Tibial nerve (tissue), 4 donors: ENCODE measurements around the gene MIEF2. TPM values are rescaled to one million over a fixed set of nuclear protein-coding genes. Genes with fewer than 3 reads are reported as not detected.

Source experiments
- DNase-seq, 2 donors: peaks; one replicate each; pipeline ENCODE4 v3.0.0-alpha.2; 2019; ENCODE audit warnings: low spot score in 2 of 2
- H3K27ac ChIP-seq, 4 donors: fragments of 200-600 bp; sonication (generic) in 3 of 4; one replicate each; pipeline ENCODE4 v1.5.1; 2017 to 2019; ENCODE audit warnings: mild to moderate bottlenecking in 1 of 4
- H3K27me3 ChIP-seq, 2 donors: fragments of 200-600 bp; sonication (generic) in 1 of 2; one replicate each; pipeline versions ENCODE4 v1.5.1 to v1.6.0; 2017 to 2019
- H3K36me3 ChIP-seq, 3 donors: fragments of 200-600 bp; sonication (generic); one replicate each; pipeline ENCODE4 v1.5.1; 2018 to 2019
- H3K4me1 ChIP-seq, 4 donors: fragments of 200-600 bp; sonication (generic) in 3 of 4; one replicate each; pipeline ENCODE4 v1.5.1; 2017 to 2019
- H3K4me3 ChIP-seq, 4 donors: fragments of 200-600 bp; sonication (generic) in 3 of 4; one replicate each; pipeline ENCODE4 v1.5.1; 2017 to 2019; ENCODE audit warnings: mild to moderate bottlenecking in 1 of 4, moderate library complexity in 1 of 4
- H3K9me3 ChIP-seq, 4 donors: fragments of 200-600 bp; sonication (generic) in 3 of 4; one replicate each; pipeline ENCODE4 v1.5.1; 2017 to 2019
- CTCF ChIP-seq, 5 experiments: fragments of 200-600 bp in 3 of 5; fragments of 450-650 bp in 2 of 5; sonication (generic) in 3 of 5; IDR thresholded peaks; one replicate each; pipeline ENCODE4 v1.5.1; 2016 to 2019; ENCODE audit warnings: antibody characterized with exemption in 5 of 5, mild to moderate bottlenecking in 3 of 5, moderate library complexity in 2 of 5
- EP300 ChIP-seq, 2 donors: sonication (generic); formaldehyde crosslinking; IDR thresholded peaks; one replicate each; pipeline ENCODE4 v1.6.1; 2017; ENCODE audit warnings: antibody characterized with exemption in 2 of 2, mild to moderate bottlenecking in 1 of 2
- POLR2A ChIP-seq, 2 donors: fragments of 450-650 bp; IDR thresholded peaks; one replicate each; pipeline ENCODE4 v1.6.1; 2017; ENCODE audit warnings: antibody characterized with exemption in 2 of 2, mild to moderate bottlenecking in 2 of 2, moderate library complexity in 2 of 2
- WGBS, 2 donors: methylation state at CpG; one replicate each; pipeline ENCODE4 v1.1.5; 2018; 5-methylcytosine and 5-hydroxymethylcytosine counted together
- total RNA-seq, 4 donors: library from RNA; depleted of rRNA; stranded (reverse); fragments of >200 nt; gene quantifications; one replicate each; pipeline ENCODE4 v1.1.0, GENCODE V29; 2016

MIEF2 gene
- total RNA-seq, 4 donors from 2014 or later = 16.2 to 31.7 (median 20.4) TPM

DNA sequence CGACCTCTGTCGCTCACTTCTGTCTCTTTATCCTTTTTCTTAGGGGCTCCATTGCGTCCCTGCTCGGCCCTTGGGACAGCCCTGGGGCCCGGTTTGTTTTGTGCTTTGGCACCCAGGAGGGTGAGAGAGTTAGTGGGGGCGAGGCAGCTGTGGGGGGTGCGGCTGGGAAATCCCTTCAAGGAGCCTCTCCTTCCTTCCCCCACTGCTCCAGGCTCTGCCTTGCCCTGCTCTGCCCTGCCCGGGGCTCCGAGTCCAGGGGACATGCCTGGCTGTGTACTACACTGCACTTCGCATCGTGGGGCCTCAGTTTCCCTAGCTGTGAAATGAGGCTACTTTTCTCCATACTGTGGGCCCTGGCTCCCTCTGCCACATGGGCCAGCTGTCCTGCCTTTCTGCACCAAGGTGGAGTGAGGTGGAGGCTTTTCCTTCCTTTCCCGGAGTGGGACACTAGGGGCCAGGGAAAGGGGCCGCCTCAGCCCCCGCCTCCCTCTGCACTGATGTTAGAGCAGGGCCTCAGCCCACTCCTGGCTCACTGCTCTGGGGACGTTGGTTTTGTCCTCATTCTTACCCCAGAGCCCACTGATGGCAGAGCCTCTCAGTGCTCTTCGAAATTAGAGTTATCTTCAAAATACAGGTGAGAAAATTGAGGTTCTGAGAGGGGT lies 34.0 kb upstream of the MIEF2 start:
- Histone ChIP-seq H3K27me3 (no peaks in the 10 kb centered on the region), H3K36me3 (no peaks in the 10 kb centered on the region), H3K4me1 (peaks cover 0 to 41% (median 16%) of the 10 kb centered on the region in 4 donors), H3K4me3 (peak overlapping the region; percentile 45 to 77 (median 61)), H3K9me3 (no peaks in the 10 kb centered on the region), H3K27ac (peak overlapping the region; percentile 47 to 84 (median 60))
- DNase-seq = no peak
- TF ChIP-seq POLR2A (IDR thresholded peaks at IDR 0.05) (no peak), CTCF (IDR thresholded peaks at IDR 0.05) (no peak), EP300 (IDR thresholded peaks at IDR 0.05) (no peak)
- WGBS, 2 donors = 16 to 24% methylated on average over 16 of the region's 16 CpGs

GRCh38 chr17:18227635-18228034 lies 32.8 kb upstream of the MIEF2 start:
- Histone ChIP-seq H3K9me3 (no peaks in the 10 kb centered on the region), H3K36me3 (peaks cover 0 to 12% (median 0%) of the 10 kb centered on the region in 3 donors), H3K4me3 (no peak overlapping the region), H3K27me3 (no peaks in the 10 kb centered on the region), H3K27ac (no peak overlapping the region), H3K4me1 (peaks cover 0 to 41% (median 16%) of the 10 kb centered on the region in 4 donors)
- TF ChIP-seq POLR2A (IDR thresholded peaks at IDR 0.05) = no peak
- no peak for TF ChIP-seq EP300 (IDR thresholded peaks at IDR 0.05)
- no peak for TF ChIP-seq CTCF (IDR thresholded peaks at IDR 0.05)
- DNase-seq = no peak
- 93 to 96% methylated on average over 5 of the region's 5 CpGs for whole genome bisulfite sequencing, 2 donors

DNA sequence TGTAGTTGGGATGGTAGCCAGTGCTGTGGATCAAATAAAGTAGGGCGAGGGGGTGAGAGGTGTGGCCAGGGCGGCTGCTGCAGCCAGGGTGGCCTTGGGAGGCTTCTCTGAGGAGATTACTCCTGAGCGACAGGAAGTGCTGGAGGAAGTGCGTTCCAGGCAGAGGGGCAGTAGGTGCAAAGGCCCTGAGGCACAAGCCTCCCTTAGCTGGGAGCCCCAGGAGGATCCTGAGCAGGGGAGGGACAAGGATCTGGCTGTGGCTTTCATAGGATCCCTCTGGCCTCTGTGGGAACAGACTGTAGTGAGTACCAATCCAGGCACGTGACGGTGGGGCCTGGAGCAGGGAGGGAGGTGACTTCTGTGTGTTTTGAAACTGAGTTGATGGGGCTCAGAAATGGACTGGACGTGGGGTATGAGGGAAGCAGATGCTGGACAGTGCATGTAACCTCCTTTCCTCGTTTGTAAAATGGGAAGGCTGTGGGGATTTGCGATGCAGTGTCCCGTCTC lies 32.2 kb upstream of the MIEF2 start:
- WGBS, 2 donors = 86 to 87% methylated on average over 10 of the region's 10 CpGs
- TF ChIP-seq CTCF (IDR thresholded peaks at IDR 0.05) = no peak
- no peak for TF ChIP-seq EP300 (IDR thresholded peaks at IDR 0.05)
- no peak for TF ChIP-seq POLR2A (IDR thresholded peaks at IDR 0.05)
- no peak for DNase-seq
- peaks cover 0 to 41% (median 16%) of the 10 kb centered on the region in 4 donors for H3K4me1 ChIP-seq
- no peak overlapping the region for H3K4me3 ChIP-seq
- no peaks in the 10 kb centered on the region for H3K9me3 ChIP-seq
- no peaks in the 10 kb centered on the region for H3K27me3 ChIP-seq
- peaks cover 0 to 17% (median 0%) of the 10 kb centered on the region in 3 donors for H3K36me3 ChIP-seq
- H3K27ac ChIP-seq = no peak overlapping the region

DNA sequence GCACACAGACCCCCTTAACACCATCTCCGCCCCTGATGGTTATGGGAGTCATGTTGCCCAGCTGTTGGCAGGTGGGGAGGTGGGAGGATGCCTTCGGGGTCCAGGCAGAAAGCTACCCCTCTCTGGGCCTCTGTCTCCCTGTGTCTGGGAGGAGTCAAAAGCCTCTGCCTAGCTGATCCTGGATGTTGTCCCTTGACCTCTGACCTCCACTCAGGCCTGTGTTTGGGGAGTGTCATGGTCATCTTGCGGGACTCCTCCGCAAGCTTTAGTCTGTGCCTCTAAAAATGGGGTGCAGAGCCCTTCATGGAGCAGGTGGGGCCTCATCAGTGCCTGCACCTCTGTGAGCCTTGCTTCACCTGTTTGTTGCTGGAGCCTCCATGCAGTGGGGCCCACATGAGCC lies 31.2 kb upstream of the MIEF2 start:
- Histone ChIP-seq H3K27ac (peak overlapping the region in 1 of 4 donors; percentile 15), H3K36me3 (peaks cover 0 to 28% (median 0%) of the 10 kb centered on the region in 3 donors), H3K4me1 (peaks cover 0 to 40% (median 16%) of the 10 kb centered on the region in 4 donors), H3K27me3 (no peaks in the 10 kb centered on the region), H3K4me3 (no peak overlapping the region), H3K9me3 (no peaks in the 10 kb centered on the region)
- TF ChIP-seq EP300 (IDR thresholded peaks at IDR 0.05) (no peak), CTCF (IDR thresholded peaks at IDR 0.05) (no peak), POLR2A (IDR thresholded peaks at IDR 0.05) (no peak)
- WGBS, 2 donors = 78 to 81% methylated on average over 2 to 4 of the region's 4 CpGs
- DNase-seq = no peak

DNA sequence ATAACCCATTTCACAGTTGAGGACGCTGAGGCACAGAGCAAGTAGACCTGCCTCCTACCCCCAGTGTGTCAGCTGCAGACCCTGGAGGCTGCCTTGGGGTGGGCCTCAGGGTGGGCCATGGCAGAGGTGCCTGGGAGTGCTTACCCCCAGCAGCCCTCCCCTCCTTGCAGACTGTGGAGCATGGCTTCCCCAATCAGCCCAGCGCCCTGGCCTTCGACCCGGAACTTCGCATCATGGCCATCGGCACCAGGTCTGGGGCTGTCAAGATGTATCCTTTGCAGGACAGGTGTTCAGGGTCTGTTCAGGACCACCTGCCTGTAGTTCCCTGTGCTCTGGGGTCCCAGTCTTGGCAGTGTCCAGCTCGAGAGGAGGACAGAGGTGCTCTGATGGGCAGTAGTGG lies 30.7 kb upstream of the MIEF2 start:
- H3K9me3 ChIP-seq = no peaks in the 10 kb centered on the region
- no peaks in the 10 kb centered on the region for H3K27me3 ChIP-seq
- DNase-seq = no peak
- peaks cover 0 to 33% (median 0%) of the 10 kb centered on the region in 3 donors for H3K36me3 ChIP-seq
- TF ChIP-seq POLR2A (IDR thresholded peaks at IDR 0.05) = no peak
- TF ChIP-seq CTCF (IDR thresholded peaks at IDR 0.05) = no peak
- TF ChIP-seq EP300 (IDR thresholded peaks at IDR 0.05) = no peak
- H3K27ac ChIP-seq = peak overlapping the region in 1 of 4 donors; percentile 48
- H3K4me3 ChIP-seq = no peak overlapping the region
- peaks cover 0 to 35% (median 13%) of the 10 kb centered on the region in 4 donors for H3K4me1 ChIP-seq
- 94 to 96% methylated on average over 7 of the region's 7 CpGs for WGBS, 2 donors
